ENCODE data around the gene SCNM1. TPM values are rescaled to one million over a fixed set of nuclear protein-coding genes. Genes with fewer than 3 reads are reported as not detected.

The SCNM1 gene
- total and polyA plus RNA-seq, 4 donors: 30.0 to 73.8 (median 41.0) TPM

DNA sequence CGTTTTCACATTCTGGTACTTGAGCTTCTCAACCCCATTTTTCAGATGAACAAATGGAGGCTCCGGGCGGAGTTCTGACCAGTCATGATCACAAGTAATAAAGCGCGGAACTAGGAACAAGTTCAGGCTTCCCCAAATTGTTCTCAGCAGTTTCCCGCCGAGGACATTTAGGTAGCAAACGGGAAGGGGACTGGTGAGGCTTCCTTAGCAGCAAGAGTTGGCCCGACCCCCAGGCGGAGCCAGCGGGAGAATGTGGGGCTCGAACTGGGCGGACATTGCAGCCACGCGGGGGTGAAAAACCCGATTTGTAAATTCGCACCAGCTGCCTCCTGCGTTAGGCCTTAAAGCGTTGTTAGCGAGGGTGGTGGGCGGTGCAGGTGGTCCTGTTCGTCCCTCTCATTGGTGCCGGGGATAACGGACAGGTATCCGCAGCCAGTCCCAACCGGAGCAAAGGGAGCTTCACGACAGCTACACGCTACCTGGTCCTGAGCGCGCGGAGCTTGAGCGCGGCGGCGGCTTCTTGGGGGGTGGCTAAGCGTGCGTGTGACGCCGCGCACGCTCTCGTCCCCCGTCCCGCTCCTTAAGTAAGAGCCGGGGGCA is 34.9 kb upstream of the SCNM1 start:
- peak overlapping the region; percentile 32 to 75 for H3K27ac ChIP-seq (ENCODE audit: low read depth in 1 of 2, low read length in 1 of 2)
- WGBS, 2 donors: 4 to 8% methylated on average over 45 of the region's 45 CpGs
- H3K9me3 ChIP-seq (ENCODE audit: control insufficient read depth in 4 of 4, insufficient read depth in 3 of 4, low read length in 3 of 4): no peaks in the 10 kb centered on the region
- DNase-seq (peak; percentile 88 to 95 (median 91)), ATAC-seq (ENCODE audit: insufficient read depth, low FRiP score) (peak; percentile 93)
- H3K9ac ChIP-seq (ENCODE audit: insufficient read depth in 1 of 2, low read length in 2 of 2): peak overlapping the region in 1 of 2 donors; percentile 77
- H3K4me3 ChIP-seq: peak overlapping the region; percentile 11
- H3K4me1 ChIP-seq (ENCODE audit: control insufficient read depth in 5 of 5, insufficient read depth in 5 of 5, low read length in 5 of 5): peaks cover 0 to 21% (median 0%) of the 10 kb centered on the region in 5 donors
- H3K27me3 ChIP-seq (ENCODE audit: control insufficient read depth in 3 of 3, insufficient read depth in 3 of 3, low read length in 2 of 3): no peaks in the 10 kb centered on the region
- TF ChIP-seq, protein P1, sequence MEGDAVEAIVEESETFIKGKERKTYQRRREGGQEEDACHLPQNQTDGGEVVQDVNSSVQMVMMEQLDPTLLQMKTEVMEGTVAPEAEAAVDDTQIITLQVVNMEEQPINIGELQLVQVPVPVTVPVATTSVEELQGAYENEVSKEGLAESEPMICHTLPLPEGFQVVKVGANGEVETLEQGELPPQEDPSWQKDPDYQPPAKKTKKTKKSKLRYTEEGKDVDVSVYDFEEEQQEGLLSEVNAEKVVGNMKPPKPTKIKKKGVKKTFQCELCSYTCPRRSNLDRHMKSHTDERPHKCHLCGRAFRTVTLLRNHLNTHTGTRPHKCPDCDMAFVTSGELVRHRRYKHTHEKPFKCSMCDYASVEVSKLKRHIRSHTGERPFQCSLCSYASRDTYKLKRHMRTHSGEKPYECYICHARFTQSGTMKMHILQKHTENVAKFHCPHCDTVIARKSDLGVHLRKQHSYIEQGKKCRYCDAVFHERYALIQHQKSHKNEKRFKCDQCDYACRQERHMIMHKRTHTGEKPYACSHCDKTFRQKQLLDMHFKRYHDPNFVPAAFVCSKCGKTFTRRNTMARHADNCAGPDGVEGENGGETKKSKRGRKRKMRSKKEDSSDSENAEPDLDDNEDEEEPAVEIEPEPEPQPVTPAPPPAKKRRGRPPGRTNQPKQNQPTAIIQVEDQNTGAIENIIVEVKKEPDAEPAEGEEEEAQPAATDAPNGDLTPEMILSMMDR (IDR thresholded peaks at IDR 0.05; ENCODE audit: control extremely low read depth, extremely low read depth): no peak
- peaks cover 0 to 22% (median 6%) of the 10 kb centered on the region in 4 donors for H3K36me3 ChIP-seq (ENCODE audit: control insufficient read depth in 4 of 4, insufficient read depth in 4 of 4, low read length in 4 of 4)

DNA sequence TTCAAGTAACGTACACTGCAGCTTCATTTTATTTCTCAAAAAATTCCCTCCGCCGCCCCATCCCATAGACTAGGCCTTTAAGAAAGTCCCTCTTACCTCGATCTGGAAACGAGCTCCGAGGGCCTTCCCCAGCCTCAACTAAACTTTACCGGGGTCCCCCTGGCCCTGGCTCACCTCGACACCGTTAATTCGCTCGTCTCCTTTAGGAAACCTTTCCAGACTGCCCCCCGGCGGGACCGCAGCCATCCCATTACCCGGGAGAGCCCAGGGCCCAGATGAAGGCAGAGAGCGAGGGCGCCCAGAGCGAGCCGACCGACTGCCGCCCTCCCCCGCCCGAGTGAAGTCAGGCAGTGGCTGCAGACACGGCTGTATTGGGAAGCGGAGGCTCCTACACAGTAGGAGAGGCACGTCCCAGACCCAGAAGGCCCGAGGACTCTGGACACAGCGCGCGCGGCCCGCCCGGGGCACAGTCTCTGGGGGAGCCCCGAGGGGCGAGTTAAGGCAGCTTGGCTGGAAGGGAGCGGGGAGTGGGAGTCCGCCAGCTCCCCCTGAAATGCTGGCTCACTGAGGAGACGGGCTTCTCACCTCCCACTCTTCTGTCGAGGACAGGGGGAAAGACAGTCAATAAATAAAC is 34.1 kb upstream of the SCNM1 start:
- Histone ChIP-seq H3K36me3 (ENCODE audit: control insufficient read depth in 4 of 4, insufficient read depth in 4 of 4, low read length in 4 of 4) (peaks cover 0 to 30% (median 7%) of the 10 kb centered on the region in 4 donors), H3K4me3 (no peak overlapping the region), H3K9me3 (ENCODE audit: control insufficient read depth in 4 of 4, insufficient read depth in 3 of 4, low read length in 3 of 4) (no peaks in the 10 kb centered on the region), H3K27ac (ENCODE audit: low read depth in 1 of 2, low read length in 1 of 2) (no peak overlapping the region), H3K9ac (ENCODE audit: insufficient read depth in 1 of 2, low read length in 2 of 2) (peak overlapping the region in 1 of 2 donors; percentile 77), H3K4me1 (ENCODE audit: control insufficient read depth in 5 of 5, insufficient read depth in 5 of 5, low read length in 5 of 5) (peaks cover 0 to 21% (median 0%) of the 10 kb centered on the region in 5 donors), H3K27me3 (ENCODE audit: control insufficient read depth in 3 of 3, insufficient read depth in 3 of 3, low read length in 2 of 3) (no peaks in the 10 kb centered on the region)
- TF ChIP-seq, protein P1 (IDR thresholded peaks at IDR 0.05; ENCODE audit: control extremely low read depth, extremely low read depth): no peak
- WGBS, 2 donors: 53% methylated on average over 39 of the region's 39 CpGs
- peak; percentile 25 for ATAC-seq (ENCODE audit: insufficient read depth, low FRiP score)
- DNase-seq: peak; percentile 38 to 51 (median 43)

DNA sequence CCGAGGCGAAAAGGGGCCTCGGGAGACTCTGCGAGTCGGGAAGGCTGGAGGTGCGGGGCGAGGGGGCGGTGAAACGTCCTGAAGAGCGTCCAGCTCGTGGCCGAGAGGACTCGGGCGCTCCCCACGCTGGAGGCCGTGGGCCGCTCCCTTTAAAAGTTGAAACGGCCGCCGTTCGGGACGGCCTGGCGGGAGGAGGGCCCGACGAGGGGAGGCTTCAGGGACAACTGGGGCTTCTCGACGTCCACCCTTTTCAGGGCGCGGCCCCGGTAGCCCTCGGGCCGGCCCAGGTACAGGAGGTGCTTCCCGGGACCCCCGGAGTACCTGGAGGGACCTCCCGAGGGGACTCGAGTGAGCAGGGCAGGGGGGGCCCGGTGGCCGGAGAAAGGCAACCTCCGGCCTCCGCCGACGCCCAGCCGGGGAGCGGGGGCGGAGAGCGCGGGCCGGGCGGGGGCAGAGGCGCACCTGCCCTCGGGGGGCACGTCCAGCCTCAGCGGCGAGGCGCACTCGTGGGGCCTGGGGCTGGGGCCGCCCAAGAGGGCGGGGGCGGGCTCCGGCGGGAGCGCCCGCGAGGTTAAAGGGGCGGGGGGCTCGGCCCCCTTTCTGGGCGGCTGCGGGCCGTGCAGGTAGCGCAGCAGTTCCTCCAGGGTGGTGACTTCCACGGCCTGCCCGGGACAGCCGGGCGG is 33.5 kb upstream of the SCNM1 start:
- peaks cover 0 to 31% (median 7%) of the 10 kb centered on the region in 4 donors for H3K36me3 ChIP-seq (ENCODE audit: control insufficient read depth in 4 of 4, insufficient read depth in 4 of 4, low read length in 4 of 4)
- DNase-seq (no peak), ATAC-seq (ENCODE audit: insufficient read depth, low FRiP score) (no peak)
- H3K4me3 ChIP-seq: no peak overlapping the region
- no peak overlapping the region for H3K27ac ChIP-seq (ENCODE audit: low read depth in 1 of 2, low read length in 1 of 2)
- H3K9me3 ChIP-seq (ENCODE audit: control insufficient read depth in 4 of 4, insufficient read depth in 3 of 4, low read length in 3 of 4): no peaks in the 10 kb centered on the region
- WGBS, 2 donors: 72 to 86% methylated on average over 68 to 74 of the region's 74 CpGs
- no peaks in the 10 kb centered on the region for H3K27me3 ChIP-seq (ENCODE audit: control insufficient read depth in 3 of 3, insufficient read depth in 3 of 3, low read length in 2 of 3)
- TF ChIP-seq, protein P1 (IDR thresholded peaks at IDR 0.05; ENCODE audit: control extremely low read depth, extremely low read depth): no peak
- peaks cover 0 to 21% (median 0%) of the 10 kb centered on the region in 5 donors for H3K4me1 ChIP-seq (ENCODE audit: control insufficient read depth in 5 of 5, insufficient read depth in 5 of 5, low read length in 5 of 5)
- no peak overlapping the region for H3K9ac ChIP-seq (ENCODE audit: insufficient read depth in 1 of 2, low read length in 2 of 2)
